PC-9 (cell line): Measurements from ENCODE around the gene MELK. TPM values are rescaled to one million over a fixed set of nuclear protein-coding genes. Genes with fewer than 3 reads are reported as not detected.

ENCODE experiments used
- BruUV-seq: library from RNA; stranded (reverse); fragments of 400-500 nt; replicated peaks from 2 replicates; lab custom pipeline; 2021; lab: Mats Ljungman, UMichigan
- CTCF ChIA-PET: fragments of 300-600 bp; sonication (Branson Sonifier 250); formaldehyde crosslinking; loops from one replicate; lab custom pipeline; 2022; ENCODE audit warnings: antibody characterized with exemption; lab: Charles Lee
- POLR2A ChIA-PET: fragments of 300-600 bp; sonication (Branson Sonifier 250); formaldehyde crosslinking; loops from one replicate; lab custom pipeline; 2022; ENCODE audit warnings: antibody characterized with exemption; ENCODE audit not compliant: unreplicated experiment; lab: Charles Lee
- DNase-seq, 2 experiments: peaks; one replicate each; pipeline versions ENCODE4 v3.0.0 to v3.0.0-alpha.2; 2015 to 2022; ENCODE audit warnings: mixed read lengths in 1 of 2
- H2AFZ ChIP-seq: fragments of 200-600 bp; sonication (generic); 2 replicates; pipeline ENCODE4 v1.8.1; 2017; ENCODE audit warnings: antibody characterized with exemption
- H3F3A ChIP-seq: fragments of 200-600 bp; sonication (generic); 2 replicates; pipeline ENCODE4 v1.8.1; 2017; ENCODE audit warnings: antibody characterized with exemption, mild to moderate bottlenecking, low read depth; ENCODE audit not compliant: insufficient read depth
- H3K27ac ChIP-seq: fragments of 200-600 bp; sonication (generic); 2 replicates; pipeline ENCODE4 v1.6.1; 2016; ENCODE audit warnings: mixed run types
- H3K27me3 ChIP-seq: fragments of 200-600 bp; sonication (generic); 2 replicates; pipeline ENCODE4 v1.6.1; 2016; ENCODE audit warnings: low read depth, mixed run types; ENCODE audit not compliant: insufficient read depth
- H3K36me3 ChIP-seq: fragments of 200-600 bp; sonication (generic); 2 replicates; pipeline ENCODE4 v1.6.1; 2016; ENCODE audit warnings: low read depth, mixed run types
- H3K4me1 ChIP-seq: fragments of 200-600 bp; sonication (generic); replicated peaks from 2 replicates; pipeline ENCODE4 v1.6.1; 2016; ENCODE audit warnings: mixed run types; ENCODE audit not compliant: insufficient read depth
- H3K4me2 ChIP-seq: fragments of 200-600 bp; sonication (generic); 2 replicates; pipeline ENCODE4 v1.6.1; 2017; ENCODE audit warnings: mixed run types
- H3K4me3 ChIP-seq: fragments of 200-600 bp; sonication (generic); 2 replicates; pipeline ENCODE4 v1.6.1; 2016; ENCODE audit warnings: mixed run types
- H3K79me2 ChIP-seq: fragments of 200-600 bp; sonication (generic); 2 replicates; pipeline ENCODE4 v1.6.1; 2017; ENCODE audit warnings: low read depth, mixed run types
- H3K9me2 ChIP-seq: fragments of 200-600 bp; sonication (generic); 2 replicates; pipeline ENCODE4 v1.8.1; 2017; ENCODE audit warnings: mild to moderate bottlenecking; ENCODE audit not compliant: insufficient read depth
- H3K9me3 ChIP-seq: fragments of 200-600 bp; sonication (generic); 2 replicates; pipeline ENCODE4 v1.8.1; 2016; ENCODE audit warnings: low read depth; ENCODE audit not compliant: insufficient read depth
- H4K20me1 ChIP-seq: fragments of 200-600 bp; sonication (generic); 2 replicates; pipeline ENCODE4 v1.8.1; 2017; ENCODE audit not compliant: insufficient read depth
- CTCF ChIP-seq: fragments of 200-600 bp; sonication (generic); conservative IDR thresholded peaks from 2 replicates; pipeline ENCODE4 v1.6.1; 2017; ENCODE audit warnings: mixed run types, antibody characterized with exemption, mild to moderate bottlenecking, moderate library complexity
- EZH2 ChIP-seq: fragments of 200-600 bp; sonication (generic); IDR thresholded peaks from 2 replicates; pipeline ENCODE4 v1.8.0; 2017; ENCODE audit warnings: antibody characterized with exemption, low read depth
- intact Hi-C: fragments of 100-400 bp; cut with micrococcal nuclease; formaldehyde crosslinking; loops from one replicate; pipeline ENCODE4 v1.10.0; 2022; ENCODE audit not compliant: unreplicated experiment
- total RNA-seq: library from RNA; stranded (reverse); gene quantifications from 2 replicates; pipeline ENCODE4 v1.2.3, GENCODE V29; 2021

MELK gene
- total RNA-seq, 1 experiment from 2014 or later = 48.1 TPM

GRCh38 chr9:36716496-36716895, 143.8 kb downstream of the MELK start:
- Histone ChIP-seq H3K9me2 (no peaks in the 10 kb centered on the region), H3K79me2 (no peaks in the 10 kb centered on the region), H3K4me3 (no peak overlapping the region), H3K36me3 (no peaks in the 10 kb centered on the region), H4K20me1 (no peaks in the 10 kb centered on the region), H2AFZ (no peak overlapping the region), H3K27me3 (peaks cover 11% of the 10 kb centered on the region; the same call in 1 of the 2 replicates), H3K27ac (no peak overlapping the region), H3K9me3 (no peaks in the 10 kb centered on the region), H3K4me2 (no peak overlapping the region), H3F3A (no peaks in the 10 kb centered on the region), H3K4me1 (no peaks in the 10 kb centered on the region)
- TF ChIP-seq EZH2 (no peak), CTCF (no peak)
- ChIA-PET POLR2A (no interaction called here), CTCF (no interaction called here)
- intact Hi-C loops = no loop called here
- no peak for DNase-seq
- no TSS peak for BruUV-seq

DNA sequence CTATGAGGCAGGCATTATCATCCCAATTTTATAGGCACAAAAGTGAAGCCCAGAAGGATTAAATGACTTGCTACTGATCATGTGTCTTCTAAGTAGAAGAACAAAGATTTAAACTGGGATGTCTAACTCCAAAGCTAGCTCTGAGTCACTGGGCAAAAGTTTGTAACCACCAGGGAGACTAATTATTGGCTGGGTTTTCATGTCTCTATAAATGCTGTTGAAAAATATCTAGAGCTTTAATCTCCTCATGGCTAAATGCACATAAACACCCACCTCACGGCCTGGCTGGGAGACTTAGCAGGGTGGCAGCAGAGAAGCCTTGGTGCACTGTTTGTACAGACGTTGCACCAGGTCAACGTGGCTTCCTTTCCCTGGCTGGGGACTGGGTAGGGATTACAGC, 144.6 kb downstream of the MELK start:
- no TSS peak for BruUV-seq
- Histone ChIP-seq H3K9me3 (no peaks in the 10 kb centered on the region), H4K20me1 (no peaks in the 10 kb centered on the region), H3K79me2 (no peaks in the 10 kb centered on the region), H3K9me2 (no peaks in the 10 kb centered on the region), H3K4me1 (no peaks in the 10 kb centered on the region), H3F3A (no peaks in the 10 kb centered on the region), H3K4me2 (no peak overlapping the region), H3K4me3 (no peak overlapping the region), H3K27me3 (0 out of 2 replicates have a peak, but pooled peaks cover 9% of the 10 kb centered on the region), H3K36me3 (no peaks in the 10 kb centered on the region), H2AFZ (no peak overlapping the region), H3K27ac (no peak overlapping the region)
- no peak for DNase-seq
- intact Hi-C loops = no loop called here
- no peak for TF ChIP-seq CTCF
- no peak for TF ChIP-seq EZH2
- ChIA-PET CTCF (no interaction called here), POLR2A (no interaction called here)

- Histone ChIP-seq H3K9me3 (no peaks in the 10 kb centered on the region), H3K36me3 (no peaks in the 10 kb centered on the region), H3K9me2 (no peaks in the 10 kb centered on the region), H3K4me2 (no peak overlapping the region), H3K27ac (no peak overlapping the region), H3K4me3 (no peak overlapping the region), H3K27me3 (0 out of 2 replicates have a peak, but pooled peaks cover 9% of the 10 kb centered on the region), H2AFZ (no peak overlapping the region), H3F3A (no peaks in the 10 kb centered on the region), H3K4me1 (no peaks in the 10 kb centered on the region), H3K79me2 (no peaks in the 10 kb centered on the region), H4K20me1 (no peaks in the 10 kb centered on the region)
- TF ChIP-seq EZH2 = no peak
- TF ChIP-seq CTCF = no peak
- POLR2A ChIA-PET = no interaction called here
- CTCF ChIA-PET = no interaction called here
- BruUV-seq = no TSS peak
- no peak for DNase-seq
- intact Hi-C loops = no loop called here
Observed at GRCh38 chr9:36718612-36719011, 145.9 kb downstream of the MELK start.
